Measurements from ENCODE around the gene FES.
A peak's percentile ranks its signal among the peaks of the same experiment; 100 is the strongest.
"Not testable (repeated sequence)": the region's sequence is repeated elsewhere in the genome, so short reads cannot be mapped to it uniquely, and the experiment has no call there.

Gene FES

DNA sequence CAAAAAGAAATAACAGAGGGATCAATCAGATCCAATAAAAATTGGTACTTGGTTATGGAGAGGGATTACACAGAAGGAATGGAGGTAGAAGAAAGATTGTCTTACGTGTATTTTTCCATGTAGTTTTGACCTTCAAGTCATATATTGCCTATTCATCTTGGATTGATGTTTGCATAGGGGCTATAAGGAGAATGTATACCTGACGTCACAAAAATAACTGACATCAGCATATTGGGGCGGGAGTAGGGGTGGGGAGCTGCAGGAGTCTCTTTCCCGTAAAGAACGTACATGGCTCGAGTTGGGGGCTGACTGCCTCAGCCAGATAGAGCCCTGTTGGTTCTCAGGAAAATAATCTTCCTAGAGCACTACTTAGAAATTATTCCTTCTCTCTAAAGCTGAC lies 21.8 kb upstream of the FES start:
- DNase-seq: no peak

DNA sequence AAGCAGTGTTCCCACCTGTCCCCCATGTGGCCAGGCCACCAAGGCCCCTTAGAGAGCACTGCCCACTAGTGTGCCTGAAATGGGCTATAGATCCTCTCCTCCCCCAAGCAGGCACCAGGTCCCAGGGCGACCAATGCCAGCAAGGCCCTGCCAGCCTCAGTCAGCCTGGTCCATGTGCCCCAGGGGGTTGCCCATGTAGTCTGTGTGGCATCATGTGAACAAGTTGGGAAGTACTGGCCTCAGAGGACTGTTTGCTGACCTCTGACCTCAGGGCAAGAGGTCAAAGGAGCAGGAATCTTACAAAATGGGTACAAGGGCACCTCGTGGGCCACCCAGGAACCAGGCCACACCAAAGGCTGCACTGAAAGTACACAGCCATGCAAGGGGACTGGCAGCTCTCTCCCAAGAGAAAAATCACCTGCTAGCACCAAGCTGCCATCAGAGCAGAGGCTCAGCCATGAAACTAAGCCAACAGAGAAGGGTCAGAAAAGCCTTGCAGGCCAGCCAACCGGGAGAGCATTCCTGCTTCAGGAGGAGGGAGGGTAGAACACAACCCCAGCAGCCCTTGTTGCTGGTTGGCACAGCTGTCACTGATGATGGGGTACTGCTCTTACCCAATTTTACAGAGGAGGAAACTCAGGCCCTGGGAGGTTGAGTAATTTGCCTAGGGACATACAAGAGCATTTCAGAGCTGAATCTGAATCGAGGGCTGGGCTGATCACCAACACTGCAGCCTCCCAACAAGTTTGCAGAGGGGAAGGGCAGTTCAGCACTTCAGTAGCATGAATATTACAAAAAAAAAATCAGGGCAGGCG lies 21.1 kb upstream of the FES start:
- peak in 1 of 2 donors; percentile 51 for DNase-seq

DNA sequence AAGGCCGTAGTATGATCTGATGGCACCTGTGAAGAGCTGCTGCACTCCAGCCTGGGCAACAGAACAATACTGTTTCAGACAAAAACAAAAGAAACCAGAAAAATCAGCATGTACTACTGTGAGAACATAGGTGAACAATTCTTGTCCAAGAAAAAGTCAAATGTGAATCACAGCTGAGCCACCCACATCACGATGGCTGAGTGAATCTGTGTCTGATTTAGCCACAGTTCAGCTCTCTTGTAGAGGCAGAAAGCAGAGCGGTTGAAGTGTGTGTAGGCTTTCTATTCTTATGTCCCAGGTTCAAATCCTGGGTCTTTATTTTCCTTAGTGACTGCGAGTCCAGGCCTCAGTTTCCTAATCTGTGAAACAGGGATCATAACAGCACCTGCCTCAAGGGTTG lies 20.3 kb upstream of the FES start:
- DNase-seq: no peak

DNA sequence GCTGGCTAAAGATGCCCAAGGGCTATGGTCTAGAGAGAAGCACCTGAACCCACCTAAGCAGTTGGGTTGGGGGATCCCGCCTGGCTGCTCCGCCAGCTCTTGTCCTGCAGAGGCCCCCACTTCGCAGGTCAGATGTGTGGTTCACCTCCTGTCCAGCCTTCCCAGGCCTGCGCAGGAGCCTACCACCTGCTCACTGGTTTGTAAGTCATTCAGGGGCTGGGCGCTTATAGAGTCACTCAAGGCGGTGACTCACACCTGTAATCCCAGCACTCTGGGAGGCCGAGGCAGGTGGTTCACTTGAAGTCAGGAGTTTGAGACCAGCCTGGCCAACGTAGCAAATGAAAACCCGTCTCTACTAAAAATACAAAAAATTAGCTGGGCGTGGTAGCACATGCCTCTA lies 19.8 kb upstream of the FES start:
- no peak for DNase-seq

DNA sequence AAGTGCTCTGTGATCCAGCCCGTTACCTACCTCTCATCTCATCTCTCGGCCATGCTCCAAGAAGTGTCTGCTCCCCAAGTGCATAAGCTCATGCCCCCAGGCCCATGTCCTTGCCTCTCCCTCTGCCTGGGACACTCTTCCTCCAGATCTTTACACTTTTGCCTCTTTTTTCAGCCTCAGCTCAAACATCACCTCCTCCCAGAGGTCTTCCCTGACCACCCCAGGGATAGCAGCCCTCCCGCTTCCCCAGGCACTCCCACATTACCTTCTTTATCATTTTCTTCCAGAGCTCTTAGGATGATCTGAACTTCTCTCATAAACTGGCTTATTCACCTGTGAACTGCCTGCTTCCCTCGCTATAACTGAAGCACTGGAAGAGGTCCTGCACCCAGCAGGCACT lies 18.6 kb upstream of the FES start:
- no peak for DNase-seq

DNA sequence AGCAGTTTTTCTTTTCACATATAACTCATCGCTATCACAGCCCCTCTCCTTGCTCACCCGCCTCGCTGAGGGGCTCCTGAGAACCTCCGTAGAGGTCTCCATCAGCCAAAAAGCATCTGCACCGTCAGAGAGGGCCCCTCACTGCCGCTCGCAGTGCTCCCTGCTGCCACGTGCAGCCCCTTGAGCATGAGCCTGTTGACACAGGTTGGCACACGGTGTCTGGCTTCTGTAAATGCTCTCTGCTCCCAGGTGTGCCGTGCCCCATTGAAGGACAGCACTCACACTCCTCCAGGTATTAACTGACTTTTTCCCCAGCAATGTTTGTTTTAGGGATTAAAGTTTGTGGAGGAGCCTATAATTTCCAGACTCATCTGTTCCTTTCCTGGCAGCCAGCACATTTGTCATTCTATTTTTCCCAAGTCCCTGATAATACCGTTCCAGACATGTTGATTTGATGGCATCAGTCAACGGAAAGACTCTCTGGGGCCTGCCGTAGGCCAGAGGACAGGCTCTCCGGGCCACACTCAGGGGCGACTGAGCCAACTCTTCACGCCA lies 18.1 kb upstream of the FES start:
- DNase-seq: no peak

DNA sequence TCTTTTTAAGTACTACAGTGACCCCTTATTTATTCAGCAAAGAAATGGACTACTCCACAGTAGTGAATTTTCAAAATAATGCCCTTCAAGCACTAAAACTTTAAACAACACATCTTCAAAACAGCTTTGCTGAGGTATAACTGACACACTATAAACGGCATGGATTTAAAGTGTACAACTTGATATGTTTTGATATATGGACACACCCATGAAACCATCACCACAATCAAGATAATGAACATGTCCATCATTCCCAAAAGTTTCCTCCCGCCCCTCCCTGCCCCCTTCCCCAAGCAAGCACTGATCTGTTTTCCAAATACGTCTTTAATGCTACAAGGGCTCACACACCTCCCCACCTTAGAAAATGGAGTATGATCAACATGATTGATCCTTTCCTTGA lies 17.5 kb upstream of the FES start:
- DNase-seq: no peak

DNA sequence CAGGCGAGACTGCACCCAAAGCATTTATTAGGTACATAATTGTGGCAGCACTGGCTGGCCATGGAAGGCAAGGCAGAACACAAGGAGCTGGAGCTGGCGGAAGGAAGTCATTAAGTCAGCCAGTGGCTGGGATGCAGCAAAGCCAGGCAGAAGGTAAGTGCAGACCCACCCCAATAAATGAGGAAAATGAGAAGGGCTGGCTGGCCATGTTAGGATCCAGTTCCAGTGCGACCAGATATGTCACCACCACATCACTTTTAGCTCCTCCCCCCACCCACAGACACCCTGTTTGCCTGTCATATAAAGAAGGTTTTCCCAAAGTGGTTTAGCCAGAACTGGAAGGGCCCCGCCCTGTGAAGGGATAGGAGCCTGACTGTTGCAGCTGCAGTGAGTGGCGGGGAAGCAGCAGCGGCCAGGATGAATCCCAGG lies 16.0 kb upstream of the FES start, which contains the start of gene FURIN:
Gene FURIN, plus strand, starts transcription at position 328 of the 429 bp plus-strand sequence. CDS start 7,153 bp downstream, outside the sequence.
- no peak for DNase-seq

DNA sequence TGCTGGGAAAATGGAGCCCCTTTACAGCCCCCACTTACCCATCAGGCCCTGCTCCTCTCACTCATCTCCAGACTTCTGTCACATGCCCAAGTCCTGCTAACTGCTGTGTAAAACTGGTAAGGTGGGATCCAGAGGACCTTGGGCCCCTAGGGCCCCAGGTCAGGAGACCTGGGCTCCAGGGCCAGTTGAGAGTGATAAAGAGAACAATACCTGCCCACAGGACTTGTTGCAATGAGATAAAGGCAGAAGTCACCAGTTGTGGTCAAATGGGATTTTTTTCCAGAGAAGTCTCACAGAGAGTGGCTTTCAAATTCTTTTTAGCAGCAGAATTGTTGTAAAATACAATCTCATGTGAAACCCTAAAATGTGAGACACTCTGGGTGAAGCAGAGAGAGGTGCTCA lies 15.2 kb upstream of the FES start:
- no peak for DNase-seq

DNA sequence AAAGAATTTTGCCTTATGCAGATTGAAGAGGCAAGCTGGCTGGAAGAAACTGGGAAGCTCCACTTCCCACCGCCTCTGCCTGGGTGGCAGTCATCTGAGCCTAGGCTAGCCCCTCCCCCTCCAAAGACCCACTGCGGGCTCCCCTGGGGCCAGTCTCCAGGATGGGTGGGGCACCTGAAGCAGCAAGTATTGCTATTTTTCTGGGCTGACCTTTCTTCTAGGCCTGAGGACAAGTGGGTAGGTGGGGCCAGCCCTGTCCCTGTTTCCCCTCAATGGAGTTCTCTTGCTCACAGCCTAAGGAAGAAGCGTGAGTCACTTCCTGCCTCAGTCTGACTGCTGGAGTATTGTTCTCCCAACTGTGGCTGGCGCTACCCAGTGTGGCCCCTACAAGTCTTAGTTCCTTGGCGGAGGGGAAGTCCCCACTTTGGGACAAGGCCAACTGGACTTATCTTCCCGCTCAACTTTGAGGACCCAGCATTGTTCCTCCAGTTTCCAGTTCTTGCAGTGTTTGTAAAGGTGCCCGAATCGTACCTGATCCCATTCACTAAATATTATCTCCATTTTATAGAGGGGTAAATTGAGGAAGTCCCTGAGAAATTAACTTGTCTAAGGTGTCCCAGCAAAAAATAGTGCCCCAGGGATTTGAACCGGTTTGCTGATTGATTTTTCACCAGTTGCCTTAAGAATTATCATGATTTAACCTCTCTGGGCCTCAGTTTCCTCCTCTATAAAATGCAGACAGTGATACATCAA lies 14.5 kb upstream of the FES start:
- DNase-seq: peak; percentile 30 to 61

DNA sequence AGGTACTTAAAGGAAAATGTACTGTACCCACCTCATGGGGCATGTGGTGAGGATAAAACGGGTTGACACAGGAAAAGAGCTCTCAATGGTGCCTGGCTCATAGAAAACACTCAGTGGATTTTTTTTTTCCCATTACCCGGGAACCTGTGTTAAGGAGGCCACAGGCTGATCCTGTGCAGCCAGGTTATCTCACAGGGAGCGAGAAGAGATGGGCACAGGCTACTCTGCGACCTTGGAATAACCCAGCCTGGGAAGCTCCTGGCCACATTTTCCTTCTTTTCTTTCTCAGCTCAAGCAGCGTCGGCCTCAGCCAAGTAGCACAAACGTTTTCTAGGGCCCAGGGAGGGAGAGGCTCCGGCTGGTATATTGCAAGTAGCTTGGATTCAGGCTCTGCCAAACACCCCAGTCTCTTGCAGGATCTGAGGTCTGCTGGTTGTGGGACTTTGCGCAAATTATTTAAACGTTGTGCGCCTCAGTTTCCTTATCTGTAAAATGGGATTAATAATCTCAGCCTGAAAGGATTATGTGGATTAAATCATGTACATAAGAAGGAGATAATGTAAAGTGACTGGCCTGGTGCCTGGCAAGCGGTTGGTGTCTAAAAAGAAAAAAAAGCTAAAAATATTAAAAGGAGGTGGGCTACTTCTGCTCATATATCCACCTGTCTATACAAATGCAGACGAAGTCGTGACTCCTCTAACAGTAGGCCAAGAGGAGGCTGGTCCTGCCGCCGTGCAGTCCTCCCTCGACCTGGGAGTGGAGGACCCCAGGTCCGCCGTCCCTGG lies 13.8 kb upstream of the FES start:
- no peak for DNase-seq

DNA sequence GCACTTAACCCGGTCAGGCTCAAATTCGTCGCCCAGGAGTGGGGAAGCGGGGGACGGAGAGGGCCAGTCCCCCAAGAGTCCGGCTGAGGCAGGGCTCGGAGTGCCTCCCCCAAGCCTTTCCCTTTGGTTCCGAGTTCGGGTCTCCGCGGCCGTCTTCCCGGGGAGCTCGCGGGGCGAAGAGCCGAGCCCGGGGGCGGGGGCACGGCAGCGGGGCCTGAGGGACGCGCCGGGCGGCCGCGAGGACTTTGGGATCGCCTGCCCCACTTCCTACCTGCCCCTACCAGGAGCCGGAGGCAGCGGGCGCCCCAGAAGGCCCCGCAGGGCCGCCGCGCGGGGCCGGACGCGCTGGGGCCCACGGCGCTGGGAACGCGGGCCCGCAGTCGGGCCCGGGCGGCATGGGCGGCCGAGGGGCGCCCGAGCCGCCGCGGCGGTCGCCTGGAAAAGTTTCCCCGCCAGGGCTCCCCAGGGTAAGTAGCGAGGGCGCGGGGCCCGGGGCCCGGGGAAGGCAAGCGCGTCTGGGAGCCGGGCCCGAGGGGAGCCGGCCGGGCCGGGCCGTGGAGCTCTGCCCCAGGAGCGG lies 13.1 kb upstream of the FES start:
- peak; percentile 15 to 28 for DNase-seq

DNA sequence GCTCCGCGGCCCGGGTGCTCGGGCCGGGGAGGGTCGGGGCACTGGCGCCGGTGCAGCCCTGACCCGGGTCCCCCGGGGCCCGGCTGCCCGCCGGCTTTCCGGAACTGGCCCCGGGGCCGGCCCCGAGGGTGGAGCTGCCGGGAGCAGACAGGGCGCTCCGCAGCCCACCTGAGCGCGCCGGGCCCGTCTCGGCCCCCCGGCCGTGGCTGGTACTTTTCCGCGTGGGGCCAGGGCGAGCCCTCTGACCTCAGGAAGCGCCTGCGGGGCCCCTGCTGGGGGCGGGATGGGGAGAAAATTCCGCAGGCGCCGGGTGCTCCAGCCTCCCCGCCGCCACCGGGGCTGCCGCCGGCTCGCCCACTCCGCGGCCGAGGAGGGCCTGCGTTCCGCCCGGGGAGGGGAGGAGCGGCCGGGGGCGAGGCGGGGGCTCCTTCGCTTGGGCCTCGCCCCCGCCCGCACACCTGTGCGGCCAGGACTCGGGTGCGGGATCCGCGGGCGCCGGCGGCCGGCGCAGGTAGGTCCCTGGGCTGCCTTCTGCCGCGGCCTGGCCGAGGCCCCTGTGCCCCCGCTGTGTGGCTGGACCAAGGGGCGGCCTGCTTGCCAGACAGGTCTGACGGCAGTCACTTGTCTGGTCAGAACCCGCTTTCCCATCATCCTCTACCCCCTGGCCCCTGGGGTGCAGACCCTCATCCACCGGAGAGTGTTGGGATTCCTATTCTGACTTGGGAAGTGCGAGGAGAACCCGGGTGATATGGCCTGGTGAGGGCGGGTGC lies 12.4 kb upstream of the FES start:
- no peak for DNase-seq

DNA sequence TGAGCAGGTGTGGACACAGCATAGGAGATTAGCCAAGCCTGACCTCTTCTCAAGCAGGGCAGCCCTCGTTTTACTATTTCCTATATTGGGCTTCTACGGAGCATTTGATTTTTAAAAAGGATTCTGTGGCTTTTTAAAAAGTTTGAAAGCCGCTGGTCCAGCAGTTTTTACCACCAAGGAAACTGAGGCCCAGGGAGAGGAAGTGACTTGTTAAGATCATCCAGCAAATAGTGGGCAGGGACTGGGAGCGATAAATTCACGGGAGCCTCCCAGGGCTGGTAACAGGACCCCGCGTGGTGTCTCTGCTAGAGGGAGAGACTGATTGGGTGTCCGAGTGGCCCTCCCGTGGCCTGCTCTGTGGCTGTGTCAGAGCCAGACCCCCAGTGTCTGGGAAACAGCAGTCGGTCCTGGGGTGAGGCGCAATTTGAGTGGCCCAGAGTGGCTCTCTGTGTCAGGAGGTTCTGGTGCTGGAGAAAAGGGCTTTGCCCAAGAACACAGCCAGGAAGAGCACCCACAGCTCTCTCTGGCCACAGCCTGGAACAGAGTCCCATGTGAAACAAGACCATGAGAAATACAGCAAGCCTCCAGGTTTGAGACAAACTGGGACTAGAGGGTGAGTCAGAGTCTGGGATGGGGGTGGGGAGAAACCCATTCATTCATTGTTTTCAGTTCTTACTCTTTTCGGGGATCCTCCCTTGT lies 11.7 kb upstream of the FES start:
- DNase-seq: peak in 1 of 2 donors; percentile 17

DNA sequence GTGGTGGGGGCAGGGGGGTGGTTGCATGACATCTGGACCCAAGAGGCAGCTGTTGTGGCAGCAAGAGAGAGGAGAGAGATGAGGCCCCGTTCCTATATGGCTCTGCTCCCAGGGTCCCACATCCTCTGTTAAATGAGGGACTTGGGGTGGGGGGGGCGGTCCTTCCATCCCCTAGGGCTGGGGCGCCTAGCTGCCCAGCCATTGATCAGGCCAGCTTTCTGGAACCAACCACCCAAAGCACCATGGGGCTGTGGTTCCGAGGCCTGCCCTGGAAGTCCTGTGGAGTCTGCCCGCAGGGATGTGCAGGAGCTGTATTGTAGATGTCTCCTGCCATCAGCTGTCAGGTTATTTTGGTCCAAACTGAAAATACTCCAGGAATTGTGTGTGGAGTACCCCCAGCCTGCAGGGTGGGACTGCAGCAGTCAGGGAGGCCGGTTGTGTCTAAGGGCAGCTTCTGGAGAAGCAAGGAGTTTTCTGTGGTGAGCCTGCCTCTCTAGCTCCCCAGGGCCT lies 10.8 kb upstream of the FES start:
- DNase-seq: no peak

DNA sequence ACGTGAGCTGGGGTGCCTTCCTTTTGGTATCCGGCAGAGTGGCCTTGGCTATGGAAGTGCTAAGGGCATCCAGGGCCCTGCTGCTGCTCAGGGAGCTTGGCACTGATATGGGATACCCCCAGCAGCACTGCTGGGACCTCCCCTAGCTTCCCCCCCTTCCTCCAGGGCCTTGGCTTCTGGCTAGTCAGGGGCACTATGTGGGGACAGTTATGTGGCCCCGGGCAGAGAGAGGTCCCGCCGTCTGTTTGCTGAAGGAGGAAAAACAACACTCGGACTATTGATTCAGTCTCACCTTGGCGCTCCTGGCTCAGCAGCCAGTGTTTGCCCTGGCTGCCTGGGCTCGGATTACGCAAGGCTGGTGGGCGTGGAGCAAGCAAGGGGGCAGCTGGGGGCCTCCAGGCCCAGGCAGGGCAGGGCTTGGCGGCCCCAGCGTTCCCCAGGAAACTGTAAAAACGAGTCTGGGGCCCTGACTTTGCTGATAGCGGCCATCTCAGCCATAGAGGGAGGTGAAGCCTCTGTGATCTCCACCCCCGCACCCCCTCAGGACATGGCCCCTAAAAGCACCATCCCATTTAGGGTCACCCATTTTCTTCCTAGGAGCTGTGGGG lies 10.2 kb upstream of the FES start:
- DNase-seq: no peak

DNA sequence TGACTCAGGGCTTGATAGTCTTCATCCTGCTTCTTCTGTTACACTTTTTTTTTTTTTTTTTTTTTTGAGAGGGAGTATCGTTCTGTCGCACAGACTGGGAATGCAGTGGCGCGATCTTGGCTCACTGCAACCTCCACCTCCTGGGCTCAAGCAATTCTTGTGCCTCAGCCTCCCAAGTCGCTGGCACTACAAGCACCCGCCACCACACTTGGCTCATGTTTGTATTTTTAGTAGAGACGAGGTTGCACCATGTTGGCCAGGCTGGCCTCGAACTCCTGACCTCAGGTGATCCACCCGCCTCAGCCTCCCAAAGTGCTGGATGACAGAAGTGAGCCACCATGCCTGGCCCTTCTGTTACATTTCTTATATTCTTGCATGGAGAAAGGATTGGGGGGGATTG lies 9.3 kb upstream of the FES start:
- not testable (repeated sequence) for DNase-seq

DNA sequence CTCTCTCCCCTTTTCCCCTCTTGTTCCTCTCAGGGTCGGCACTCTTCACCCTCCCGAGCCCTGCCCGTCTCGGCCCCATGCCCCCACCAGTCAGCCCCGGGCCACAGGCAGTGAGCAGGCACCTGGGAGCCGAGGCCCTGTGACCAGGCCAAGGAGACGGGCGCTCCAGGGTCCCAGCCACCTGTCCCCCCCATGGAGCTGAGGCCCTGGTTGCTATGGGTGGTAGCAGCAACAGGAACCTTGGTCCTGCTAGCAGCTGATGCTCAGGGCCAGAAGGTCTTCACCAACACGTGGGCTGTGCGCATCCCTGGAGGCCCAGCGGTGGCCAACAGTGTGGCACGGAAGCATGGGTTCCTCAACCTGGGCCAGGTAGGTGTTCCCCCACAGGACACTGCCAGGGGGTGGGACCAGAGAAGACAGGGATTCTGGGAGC lies 8.7 kb upstream of the FES start:
- DNase-seq: no peak

DNA sequence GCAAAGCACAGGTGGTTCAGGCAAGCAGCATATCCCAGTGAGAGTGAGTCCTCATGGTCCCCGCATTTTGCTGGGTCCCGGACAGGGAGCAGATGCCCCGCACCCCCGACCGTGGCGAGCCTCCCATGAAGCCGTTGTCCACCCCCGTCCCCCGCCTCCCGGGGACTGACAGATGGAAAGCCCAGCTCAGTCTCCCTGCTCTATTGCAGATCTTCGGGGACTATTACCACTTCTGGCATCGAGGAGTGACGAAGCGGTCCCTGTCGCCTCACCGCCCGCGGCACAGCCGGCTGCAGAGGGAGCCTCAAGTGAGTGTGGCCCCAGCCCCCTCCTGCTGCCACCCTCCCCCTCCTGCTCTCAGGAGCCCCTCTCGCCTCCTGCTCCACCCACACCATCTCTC lies 8.3 kb upstream of the FES start:
- no peak for DNase-seq

DNA sequence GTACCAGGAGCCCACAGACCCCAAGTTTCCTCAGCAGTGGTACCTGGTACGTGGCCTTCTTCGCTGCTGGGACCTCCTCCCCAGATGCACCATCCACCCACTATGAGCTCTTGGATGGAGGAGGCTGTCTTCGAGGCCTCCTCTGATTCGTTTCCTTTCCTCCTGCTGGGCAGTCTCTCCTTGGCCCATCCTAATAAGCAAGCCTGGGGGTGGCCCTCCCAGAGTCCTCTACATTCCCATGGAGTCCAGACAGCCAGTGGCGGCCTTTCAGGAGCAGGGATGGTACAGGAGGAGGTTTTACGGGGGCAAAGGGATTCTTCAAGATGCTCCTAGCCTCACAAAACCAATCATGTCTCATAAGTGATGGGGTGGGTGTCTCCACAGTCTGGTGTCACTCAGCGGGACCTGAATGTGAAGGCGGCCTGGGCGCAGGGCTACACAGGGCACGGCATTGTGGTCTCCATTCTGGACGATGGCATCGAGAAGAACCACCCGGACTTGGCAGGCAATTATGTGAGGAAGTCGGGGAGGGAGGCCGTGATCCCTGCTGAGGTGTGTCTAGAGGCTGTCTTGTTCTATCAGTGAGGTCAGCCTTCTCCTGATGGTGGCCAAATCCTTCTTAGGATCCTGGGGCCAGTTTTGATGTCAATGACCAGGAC lies 7.7 kb upstream of the FES start:
- DNase-seq: no peak

Measured in CD4-positive, alpha-beta T cell treated with Interleukin-1 beta for 1 hour (primary cell).